ENCODE data around the gene GAPVD1. TPM values are rescaled to one million over a fixed set of nuclear protein-coding genes. Genes with fewer than 3 reads are reported as not detected.

Gene GAPVD1
- total RNA-seq, 4 donors from 2014 or later: 50.9 to 79.0 (median 53.4) TPM

- H3K4me3 ChIP-seq (ENCODE audit: low read depth, poor library complexity, severe bottlenecking): no peak overlapping the region
- TF ChIP-seq CTCF (IDR thresholded peaks at IDR 0.05) (peak in 1 of 3 donors; percentile 30), POLR2A (IDR thresholded peaks at IDR 0.05) (no peak)
- intact Hi-C loops (cut with DNase I; ENCODE audit: low total_unique reads): loop anchor here (10.0 kb wide), 1 partner anchor 600 kb away; the partner anchor contains the start of genes NR6A1 and OLFML2A
- DNase-seq (ENCODE audit: low spot score in 2 of 2): peak in 1 of 2 donors; percentile 91
- 11 to 14% methylated on average over 24 of the region's 24 CpGs for WGBS, 2 donors
Measured at GRCh38 chr9:125374443-125375309, 113.0 kb downstream of the GAPVD1 start.

DNA sequence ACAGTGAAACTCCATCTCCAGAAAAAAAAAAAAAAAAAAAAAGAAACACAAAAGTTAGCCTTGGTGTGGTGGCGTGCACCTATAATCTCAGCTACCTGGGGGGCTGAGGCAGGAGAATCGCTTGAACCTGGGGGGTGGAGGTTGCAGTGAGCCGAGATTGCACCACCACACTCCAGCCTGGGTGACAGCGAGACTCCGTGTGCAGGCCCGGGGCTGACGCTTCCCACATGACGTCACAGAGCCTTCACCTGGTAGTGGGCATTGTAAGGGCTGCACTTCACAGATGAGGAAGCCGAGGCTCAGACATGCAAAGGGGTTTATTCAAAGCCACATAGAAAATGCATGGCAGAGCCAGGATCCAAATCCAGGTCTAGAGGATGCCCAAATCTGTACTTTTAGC is 114.2 kb downstream of the GAPVD1 start:
- WGBS, 2 donors: 89 to 90% methylated on average over 9 of the region's 9 CpGs
- no peak overlapping the region for H3K4me3 ChIP-seq (ENCODE audit: low read depth, poor library complexity, severe bottlenecking)
- TF ChIP-seq POLR2A (IDR thresholded peaks at IDR 0.05) (no peak), CTCF (IDR thresholded peaks at IDR 0.05) (no peak)
- DNase-seq (ENCODE audit: low spot score in 2 of 2): no peak
- intact Hi-C loops (cut with DNase I; ENCODE audit: low total_unique reads): loop anchor here (10.0 kb wide), 1 partner anchor 601 kb away; the partner anchor contains the start of genes NR6A1 and OLFML2A

DNA sequence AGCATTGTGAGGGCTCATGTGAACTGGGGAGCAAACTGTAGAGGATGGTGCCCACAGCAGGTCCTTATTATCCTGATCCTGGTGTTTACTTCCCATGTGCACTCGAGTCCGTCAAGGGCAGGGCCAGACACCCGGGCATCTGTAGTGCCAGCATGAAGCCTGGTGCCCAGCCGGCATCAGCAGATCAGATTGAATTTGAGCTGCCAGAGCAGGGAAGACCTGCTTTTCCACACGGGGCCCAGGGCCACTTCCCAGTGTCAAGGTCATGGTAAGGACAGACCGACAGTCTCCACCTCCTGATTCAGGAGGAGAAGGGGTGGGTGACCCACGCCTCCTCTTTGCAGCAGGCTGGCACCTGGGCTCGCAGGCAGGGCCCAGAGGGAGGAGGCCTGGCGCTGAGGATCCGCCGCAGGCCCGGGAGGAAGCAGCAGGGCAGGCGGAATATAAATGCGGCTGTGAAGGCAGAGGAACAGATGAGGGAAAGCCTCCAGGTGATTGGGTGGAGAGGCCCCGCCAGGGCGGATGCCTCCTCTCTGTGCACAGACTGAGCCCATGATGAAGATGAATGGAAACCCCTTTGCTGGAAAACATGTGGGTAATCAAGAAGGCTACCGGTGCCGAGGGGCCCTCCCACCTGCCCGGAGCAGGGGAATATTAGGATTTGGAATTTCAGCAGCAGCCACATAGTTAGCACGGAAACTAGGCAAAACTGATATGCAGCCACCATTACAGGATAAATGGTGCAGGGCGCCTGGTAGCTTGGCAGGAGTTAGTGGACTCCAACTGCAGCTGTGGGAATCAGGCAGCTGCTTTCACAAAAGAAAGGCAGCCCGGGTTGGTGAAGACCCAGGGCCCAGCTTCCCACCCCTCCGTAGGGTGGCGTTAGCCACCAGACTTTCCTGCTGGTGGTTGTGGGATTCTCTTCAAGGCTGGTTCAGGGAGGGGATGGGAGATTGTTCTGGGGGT is 114.9 kb downstream of the GAPVD1 start:
- DNase-seq (ENCODE audit: low spot score in 2 of 2): no peak
- intact Hi-C loops (cut with DNase I; ENCODE audit: low total_unique reads): loop anchor here (10.0 kb wide), 1 partner anchor 602 kb away; the partner anchor contains the start of genes NR6A1 and OLFML2A
- no peak overlapping the region for H3K4me3 ChIP-seq (ENCODE audit: low read depth, poor library complexity, severe bottlenecking)
- TF ChIP-seq CTCF (IDR thresholded peaks at IDR 0.05) (no peak), POLR2A (IDR thresholded peaks at IDR 0.05) (no peak)
- 55 to 58% methylated on average over 22 to 24 of the region's 24 CpGs for WGBS, 2 donors

DNA sequence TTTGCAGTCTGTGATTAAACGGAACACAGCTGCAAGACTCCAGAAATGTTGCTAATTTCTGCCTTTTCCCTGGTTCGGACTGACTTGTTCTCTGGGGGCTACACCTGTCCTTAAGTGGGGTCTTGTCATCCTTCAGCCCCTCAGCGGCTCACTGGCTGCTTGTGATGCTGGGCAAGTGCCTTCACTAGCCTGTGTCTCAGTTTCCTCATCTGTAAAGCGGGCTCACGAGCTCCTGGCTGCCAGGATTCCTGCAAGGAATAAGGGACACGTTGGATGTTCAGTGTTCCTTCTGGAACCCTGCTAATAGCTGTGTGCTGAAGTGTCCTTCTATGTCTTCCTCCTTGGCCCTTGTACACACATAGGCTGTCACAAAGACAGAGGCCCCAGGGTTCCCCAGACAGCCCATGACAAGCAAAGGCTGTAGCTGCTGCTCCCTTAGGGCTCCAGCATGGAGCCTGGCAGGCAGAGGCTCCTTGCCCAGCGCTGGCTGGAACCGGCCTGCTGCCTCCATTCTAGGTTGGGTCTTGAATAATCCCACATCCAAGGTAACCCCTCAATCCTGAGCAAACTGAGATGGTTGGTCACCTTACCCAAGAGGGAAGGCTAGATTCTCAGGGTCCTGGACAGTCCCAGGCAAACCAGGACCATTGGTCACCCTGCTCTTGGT is 116.1 kb downstream of the GAPVD1 start:
- DNase-seq (ENCODE audit: low spot score in 2 of 2): no peak
- no peak overlapping the region for H3K4me3 ChIP-seq (ENCODE audit: low read depth, poor library complexity, severe bottlenecking)
- intact Hi-C loops (cut with DNase I; ENCODE audit: low total_unique reads): loop anchor here (10.0 kb wide), 1 partner anchor 603 kb away; the partner anchor contains the start of genes NR6A1 and OLFML2A
- WGBS, 2 donors: 64 to 81% methylated on average over 8 of the region's 8 CpGs
- TF ChIP-seq POLR2A (IDR thresholded peaks at IDR 0.05) (no peak), CTCF (IDR thresholded peaks at IDR 0.05) (no peak)

GRCh38 chr9:125378778-125379177 is 117.2 kb downstream of the GAPVD1 start:
- intact Hi-C loops (cut with DNase I; ENCODE audit: low total_unique reads): loop anchor here (10.0 kb wide), 1 partner anchor 604 kb away; the partner anchor contains the start of genes NR6A1 and OLFML2A
- TF ChIP-seq POLR2A (IDR thresholded peaks at IDR 0.05) (no peak), CTCF (IDR thresholded peaks at IDR 0.05) (no peak)
- H3K4me3 ChIP-seq (ENCODE audit: low read depth, poor library complexity, severe bottlenecking): no peak overlapping the region
- DNase-seq (ENCODE audit: low spot score in 2 of 2): no peak
- WGBS, 2 donors: 67 to 75% methylated on average over 9 of the region's 9 CpGs

Measured in lower leg skin (tissue), 4 donors.